Esophagus squamous epithelium (tissue), 5 donors: ENCODE measurements around the gene DKKL1. TPM values are rescaled to one million over a fixed set of nuclear protein-coding genes. Genes with fewer than 3 reads are reported as not detected.

Source experiments
- DNase-seq: peaks from one replicate; lab custom pipeline; 2025; lab: John Stamatoyannopoulos, UW
- H3K27ac ChIP-seq, 4 donors: fragments of 200-600 bp; sonication (generic); one replicate each; pipeline ENCODE4 v1.5.1; 2016 to 2019; ENCODE audit warnings: mild to moderate bottlenecking in 1 of 4
- H3K27me3 ChIP-seq, 4 donors: fragments of 200-600 bp; sonication (generic); 1 replicate in 3 of 4; 2 replicates in 1 of 4; pipeline versions ENCODE4 v1.5.1 to v1.6.0; 2017 to 2021; ENCODE audit warnings: antibody characterized with exemption in 1 of 4
- H3K36me3 ChIP-seq, 3 donors: fragments of 200-600 bp; sonication (generic); one replicate each; pipeline ENCODE4 v1.5.1; 2016 to 2019
- H3K4me1 ChIP-seq, 3 donors: fragments of 200-600 bp; sonication (generic); one replicate each; pipeline ENCODE4 v1.5.1; 2017 to 2019
- H3K4me3 ChIP-seq, 4 donors: fragments of 200-600 bp; sonication (generic); 1 replicate in 3 of 4; 2 replicates in 1 of 4; pipeline ENCODE4 v1.5.1; 2016 to 2019; ENCODE audit warnings: mild to moderate bottlenecking in 2 of 4, moderate library complexity in 1 of 4
- H3K9me3 ChIP-seq, 3 donors: fragments of 200-600 bp; sonication (generic); one replicate each; pipeline ENCODE4 v1.5.1; 2016 to 2019
- POLR2A ChIP-seq, 4 donors: fragments of 450-650 bp; IDR thresholded peaks; one replicate each; pipeline ENCODE4 v1.6.1; 2017; ENCODE audit warnings: antibody characterized with exemption in 4 of 4, mild to moderate bottlenecking in 4 of 4, moderate library complexity in 3 of 4
- WGBS, 2 donors: methylation state at CpG; one replicate each; pipeline ENCODE4 v1.1.5; 2018; 5-methylcytosine and 5-hydroxymethylcytosine counted together
- intact Hi-C: fragments of 100-400 bp; cut with DNase I; formaldehyde crosslinking; loops from one replicate; pipeline ENCODE4 v1.15.0; 2022
- total RNA-seq, 4 donors: library from RNA; depleted of rRNA; stranded (reverse); fragments of >200 nt; gene quantifications; one replicate each; pipeline ENCODE4 v1.1.0, GENCODE V29; 2016
- TF ChIP-seq, protein P1 (sequence below), 6 experiments: fragments of 450-650 bp in 4 of 6; fragments of 200-600 bp in 2 of 6; sonication (generic) in 2 of 6; IDR thresholded peaks; one replicate each; pipeline ENCODE4 v1.5.1; 2016 to 2019; ENCODE audit warnings: antibody characterized with exemption in 6 of 6, mild to moderate bottlenecking in 4 of 6, moderate library complexity in 4 of 6
- donor health status: DM: yes; HTN: yes; CAD: no.

The DKKL1 gene
- total RNA-seq, 4 donors from 2014 or later, result not detected

DNA sequence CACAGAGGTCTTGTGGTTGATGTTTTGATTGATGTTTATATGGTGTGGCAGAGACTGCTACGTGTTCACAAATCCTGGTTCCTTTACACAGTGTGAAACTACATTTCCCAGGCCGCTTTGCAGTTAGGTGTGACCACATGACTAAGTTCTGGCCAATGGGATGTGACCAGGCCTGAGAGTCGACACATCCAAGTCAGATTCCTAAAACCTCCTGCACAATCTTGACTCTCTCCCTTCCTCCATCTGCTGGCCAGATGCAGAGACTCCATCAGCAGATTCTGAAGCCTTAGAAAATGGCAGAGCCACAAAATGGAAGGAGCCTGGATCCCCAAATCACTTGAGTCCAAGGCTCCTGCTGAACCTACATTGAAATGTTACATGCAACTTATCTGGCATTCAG is 15.8 kb upstream of the DKKL1 start:
- peaks cover 0 to 98% (median 9%) of the 10 kb centered on the region in 3 donors for H3K36me3 ChIP-seq
- DNase-seq, result no peak
- TF ChIP-seq, protein P1, sequence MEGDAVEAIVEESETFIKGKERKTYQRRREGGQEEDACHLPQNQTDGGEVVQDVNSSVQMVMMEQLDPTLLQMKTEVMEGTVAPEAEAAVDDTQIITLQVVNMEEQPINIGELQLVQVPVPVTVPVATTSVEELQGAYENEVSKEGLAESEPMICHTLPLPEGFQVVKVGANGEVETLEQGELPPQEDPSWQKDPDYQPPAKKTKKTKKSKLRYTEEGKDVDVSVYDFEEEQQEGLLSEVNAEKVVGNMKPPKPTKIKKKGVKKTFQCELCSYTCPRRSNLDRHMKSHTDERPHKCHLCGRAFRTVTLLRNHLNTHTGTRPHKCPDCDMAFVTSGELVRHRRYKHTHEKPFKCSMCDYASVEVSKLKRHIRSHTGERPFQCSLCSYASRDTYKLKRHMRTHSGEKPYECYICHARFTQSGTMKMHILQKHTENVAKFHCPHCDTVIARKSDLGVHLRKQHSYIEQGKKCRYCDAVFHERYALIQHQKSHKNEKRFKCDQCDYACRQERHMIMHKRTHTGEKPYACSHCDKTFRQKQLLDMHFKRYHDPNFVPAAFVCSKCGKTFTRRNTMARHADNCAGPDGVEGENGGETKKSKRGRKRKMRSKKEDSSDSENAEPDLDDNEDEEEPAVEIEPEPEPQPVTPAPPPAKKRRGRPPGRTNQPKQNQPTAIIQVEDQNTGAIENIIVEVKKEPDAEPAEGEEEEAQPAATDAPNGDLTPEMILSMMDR (IDR thresholded peaks at IDR 0.05), result no peak
- no peak for TF ChIP-seq POLR2A (IDR thresholded peaks at IDR 0.05)
- intact Hi-C loops, result no loop called here
- 54 to 61% methylated on average over 3 of the region's 3 CpGs for WGBS, 2 donors
- no peaks in the 10 kb centered on the region for H3K27me3 ChIP-seq
- no peak overlapping the region for H3K4me3 ChIP-seq
- H3K9me3 ChIP-seq, result no peaks in the 10 kb centered on the region
- H3K4me1 ChIP-seq, result no peaks in the 10 kb centered on the region
- H3K27ac ChIP-seq, result no peak overlapping the region

DNA sequence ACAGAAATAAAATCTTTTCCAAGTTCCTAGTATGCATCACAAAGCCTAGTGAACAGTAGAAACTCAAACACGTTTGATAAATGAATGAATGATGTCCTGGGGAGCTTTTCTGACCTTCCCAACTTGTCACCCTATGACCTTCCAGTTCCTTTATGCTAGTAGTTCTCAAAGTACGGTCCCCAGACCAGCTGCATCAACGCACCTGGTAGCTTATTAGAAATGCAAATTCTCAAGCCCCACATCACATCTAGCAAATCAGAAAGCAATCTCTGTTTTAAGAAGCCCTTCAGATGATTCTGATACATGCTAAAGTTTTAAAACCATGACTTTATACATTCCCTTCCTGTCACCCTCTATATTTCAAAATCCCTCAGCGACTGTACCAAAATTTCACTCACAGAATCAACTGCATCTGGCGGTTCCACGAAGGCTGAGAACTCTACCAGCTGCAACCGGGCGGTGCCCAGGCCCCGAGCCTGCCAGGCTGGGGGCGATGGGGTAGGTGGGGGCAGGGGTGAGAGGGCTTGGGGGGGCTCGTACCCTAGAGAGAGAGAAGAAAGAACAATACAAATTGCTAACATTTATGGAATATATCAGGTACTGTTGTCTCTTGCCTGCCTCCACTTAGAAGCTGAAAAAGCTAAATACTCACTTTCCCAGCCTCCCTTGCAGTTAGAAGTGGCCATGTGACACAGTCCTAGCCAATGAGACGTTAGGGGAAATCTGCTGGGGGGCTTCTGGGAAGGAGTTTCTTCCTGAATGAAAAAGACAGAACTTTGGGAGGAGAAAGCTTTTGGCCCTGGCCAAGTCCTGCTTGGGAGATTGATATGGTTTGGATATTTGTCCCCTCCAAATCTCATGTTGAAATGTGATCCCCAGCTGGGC is 15.1 kb upstream of the DKKL1 start:
- peaks cover 0 to 98% (median 9%) of the 10 kb centered on the region in 3 donors for H3K36me3 ChIP-seq
- 71 to 89% methylated on average over 4 to 12 of the region's 12 CpGs for WGBS, 2 donors
- no peaks in the 10 kb centered on the region for H3K27me3 ChIP-seq
- DNase-seq, result no peak
- H3K9me3 ChIP-seq, result no peaks in the 10 kb centered on the region
- no peaks in the 10 kb centered on the region for H3K4me1 ChIP-seq
- intact Hi-C loops, result no loop called here
- TF ChIP-seq POLR2A (IDR thresholded peaks at IDR 0.05), result no peak
- TF ChIP-seq, protein P1 (IDR thresholded peaks at IDR 0.05), result no peak
- no peak overlapping the region for H3K27ac ChIP-seq
- H3K4me3 ChIP-seq, result no peak overlapping the region

DNA sequence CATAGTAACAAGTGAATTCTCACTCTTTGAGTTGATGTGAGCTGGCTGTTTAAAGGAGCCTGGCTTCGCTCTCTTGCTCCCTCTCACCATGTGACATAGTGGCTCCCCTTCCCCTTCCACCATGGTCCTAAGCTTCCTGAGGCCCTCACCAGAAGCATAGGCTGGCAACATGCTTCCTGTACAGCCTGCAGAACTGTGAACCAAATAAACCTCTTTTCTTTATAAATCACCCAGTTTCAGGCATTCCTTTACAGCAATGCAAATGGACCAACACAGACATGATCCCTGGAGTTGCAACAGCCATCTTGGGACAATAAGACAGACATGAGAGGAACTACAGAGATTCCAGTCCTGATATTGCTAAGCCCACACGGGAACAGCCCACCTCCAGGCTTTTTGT is 14.1 kb upstream of the DKKL1 start:
- no peak overlapping the region for H3K27ac ChIP-seq
- H3K4me3 ChIP-seq, result no peak overlapping the region
- no peak for TF ChIP-seq POLR2A (IDR thresholded peaks at IDR 0.05)
- TF ChIP-seq, protein P1 (IDR thresholded peaks at IDR 0.05), result no peak
- H3K36me3 ChIP-seq, result peaks cover 0 to 96% (median 7%) of the 10 kb centered on the region in 3 donors
- no peaks in the 10 kb centered on the region for H3K27me3 ChIP-seq
- no peaks in the 10 kb centered on the region for H3K4me1 ChIP-seq
- no peaks in the 10 kb centered on the region for H3K9me3 ChIP-seq
- intact Hi-C loops, result no loop called here
- DNase-seq, result no peak
- 83 to 94% methylated on average over 2 of the region's 2 CpGs for WGBS, 2 donors

DNA sequence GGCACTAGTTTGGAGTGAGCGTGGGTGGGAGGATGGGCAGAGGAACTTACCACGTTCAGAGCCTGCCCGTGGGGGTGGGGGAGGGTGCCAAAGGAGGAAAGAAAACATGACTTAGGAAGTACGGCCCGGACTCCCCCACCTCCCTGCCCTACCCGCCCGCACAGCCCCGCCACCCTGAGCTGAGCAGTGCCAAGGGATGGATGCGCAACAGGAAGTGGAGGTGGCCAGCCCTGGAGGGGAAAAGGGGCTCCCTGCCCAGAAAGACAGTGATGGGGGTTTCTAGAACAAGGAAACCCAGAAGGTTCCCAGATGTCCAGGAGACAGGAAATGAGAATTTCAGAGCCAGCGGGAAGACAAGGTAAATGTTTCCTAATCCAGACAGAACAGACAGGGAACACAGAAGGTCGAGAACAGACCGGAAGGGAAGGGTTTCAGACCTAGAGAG is 7.7 kb upstream of the DKKL1 start:
- no peak for TF ChIP-seq POLR2A (IDR thresholded peaks at IDR 0.05)
- TF ChIP-seq, protein P1 (IDR thresholded peaks at IDR 0.05), result no peak
- no peak for DNase-seq
- Histone ChIP-seq H3K9me3 (no peaks in the 10 kb centered on the region), H3K4me3 (no peak overlapping the region), H3K36me3 (peaks cover 0 to 72% (median 0%) of the 10 kb centered on the region in 3 donors), H3K27ac (peak overlapping the region in 3 of 4 donors; percentile 34 to 62 (median 42)), H3K4me1 (peaks cover 0 to 38% (median 6%) of the 10 kb centered on the region in 3 donors), H3K27me3 (no peaks in the 10 kb centered on the region)
- 34 to 49% methylated on average over 3 to 11 of the region's 12 CpGs for WGBS, 2 donors
- intact Hi-C loops, result no loop called here

DNA sequence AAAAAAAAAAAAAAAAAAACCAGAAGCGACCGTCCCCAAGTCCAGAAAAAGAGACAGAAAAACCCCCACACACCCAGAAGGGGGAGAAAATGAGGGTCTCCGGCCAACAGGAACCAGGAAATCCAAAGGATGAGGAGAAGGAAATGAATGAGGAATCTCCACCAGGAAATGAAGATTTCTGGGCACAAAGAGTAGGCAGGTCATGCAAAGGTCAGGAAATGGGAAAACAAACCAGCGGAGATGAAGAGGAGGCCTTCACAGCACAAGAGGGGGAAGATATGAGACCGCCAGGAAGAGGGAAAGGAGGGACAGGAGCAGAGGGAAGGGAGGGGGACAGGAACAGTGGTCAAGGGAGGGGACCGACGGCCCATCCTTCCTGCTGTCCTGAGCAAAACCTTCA is 7.3 kb upstream of the DKKL1 start:
- WGBS, 2 donors, result 62 to 75% methylated on average over 7 of the region's 7 CpGs
- DNase-seq, result no peak
- no peaks in the 10 kb centered on the region for H3K9me3 ChIP-seq
- peaks cover 0 to 4% (median 0%) of the 10 kb centered on the region in 4 donors for H3K27me3 ChIP-seq
- peak overlapping the region in 3 of 4 donors; percentile 42 to 63 (median 62) for H3K27ac ChIP-seq
- peaks cover 0 to 43% (median 6%) of the 10 kb centered on the region in 3 donors for H3K4me1 ChIP-seq
- peaks cover 0 to 68% (median 0%) of the 10 kb centered on the region in 3 donors for H3K36me3 ChIP-seq
- intact Hi-C loops, result no loop called here
- no peak for TF ChIP-seq POLR2A (IDR thresholded peaks at IDR 0.05)
- TF ChIP-seq, protein P1 (IDR thresholded peaks at IDR 0.05), result no peak
- no peak overlapping the region for H3K4me3 ChIP-seq
